Endothelial cell of umbilical vein (primary cell): ENCODE measurements around the gene TP53BP1.

Experiments
- CTCF ChIP-seq, 2 donors: IDR thresholded peaks; 1 replicate in 1 of 2; 2 replicates in 1 of 2; pipeline ENCODE4 v1.5.1; 2011; ENCODE audit warnings: low read length in 2 of 2, mild to moderate bottlenecking in 2 of 2, moderate library complexity in 2 of 2, control low read depth in 1 of 2, inconsistent platforms in 1 of 2, low read depth in 1 of 2; ENCODE audit not compliant: insufficient read depth in 1 of 2; ENCODE audit errors: extremely low read depth in 1 of 2
- EZH2 ChIP-seq: IDR thresholded peaks from 2 replicates; pipeline ENCODE4 v1.6.1; 2012; ENCODE audit warnings: borderline replicate concordance, low read depth, mild to moderate bottlenecking, moderate library complexity, low read length, inconsistent platforms; ENCODE audit not compliant: severe bottlenecking
- FOS ChIP-seq: IDR thresholded peaks from 2 replicates; pipeline ENCODE4 v1.6.1; 2011; ENCODE audit warnings: mild to moderate bottlenecking, low read length, moderate library complexity, borderline replicate concordance; ENCODE audit not compliant: insufficient read depth
- JUN ChIP-seq: IDR thresholded peaks from 2 replicates; pipeline ENCODE4 v1.6.1; 2011; ENCODE audit warnings: borderline replicate concordance, low read depth; ENCODE audit not compliant: insufficient read length, insufficient read depth
- MAX ChIP-seq: IDR thresholded peaks from 2 replicates; pipeline ENCODE4 v1.6.1; 2011; ENCODE audit not compliant: insufficient read depth, insufficient read length
- POLR2A ChIP-seq: IDR thresholded peaks from 2 replicates; pipeline ENCODE4 v1.6.1; 2012; ENCODE audit warnings: low read depth, mild to moderate bottlenecking, control low read depth, low read length
- POLR2AphosphoS5 ChIP-seq: IDR thresholded peaks from 2 replicates; pipeline ENCODE4 v1.6.1; 2012; ENCODE audit warnings: low read depth, mild to moderate bottlenecking, control low read depth, low read length, moderate library complexity; ENCODE audit not compliant: insufficient read depth

DNA sequence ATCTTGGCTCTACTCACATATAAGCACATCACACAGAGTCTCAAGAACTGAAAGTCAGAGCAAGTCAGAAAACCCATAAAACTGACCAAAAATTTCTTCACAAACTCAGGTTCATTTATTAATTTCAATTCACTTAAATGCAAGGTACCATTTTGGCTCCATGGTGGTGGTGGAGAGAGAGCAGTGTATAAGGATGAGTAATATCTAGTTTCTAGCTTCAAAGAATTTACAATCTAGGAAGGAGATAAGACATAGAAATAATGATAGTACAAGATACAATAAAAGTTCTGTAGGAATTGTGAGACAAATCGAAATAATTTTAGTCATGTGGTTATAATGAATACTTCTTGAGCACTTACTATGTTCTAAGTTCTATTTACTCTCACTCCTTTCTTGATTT, 6.7 kb upstream of the TP53BP1 start:
- no peak for TF ChIP-seq JUN
- no peak for TF ChIP-seq CTCF (IDR thresholded peaks at IDR 0.05; ENCODE audit: extremely low read depth in 1 of 2, insufficient read depth in 1 of 2, low read depth in 1 of 2, low read length in 2 of 2)
- no peak for TF ChIP-seq EZH2
- no peak for TF ChIP-seq POLR2A
- no peak for TF ChIP-seq FOS
- no peak for TF ChIP-seq MAX
- no peak for TF ChIP-seq POLR2AphosphoS5
